Smooth muscle cell (in vitro differentiated cells): Measurements from ENCODE around the gene ACTG1. TPM values are rescaled to one million over a fixed set of nuclear protein-coding genes. Genes with fewer than 3 reads are reported as not detected.

Source experiments
- DNase-seq: peaks from one replicate; lab custom pipeline; 2025; ENCODE audit not compliant: unreplicated experiment; lab: John Stamatoyannopoulos, UW
- H2AFZ ChIP-seq: fragments of 200-600 bp; sonication (generic); 2 replicates; pipeline ENCODE4 v1.6.0; 2016; ENCODE audit warnings: antibody characterized with exemption, low read depth, mild to moderate bottlenecking
- H3F3A ChIP-seq: fragments of 200-600 bp; sonication (generic); 2 replicates; pipeline ENCODE4 v1.6.0; 2017; ENCODE audit warnings: antibody characterized with exemption, low read depth
- H3K27ac ChIP-seq: fragments of 200-600 bp; sonication (generic); 2 replicates; pipeline ENCODE4 v1.5.1; 2016; ENCODE audit warnings: low read depth, mild to moderate bottlenecking
- H3K27me3 ChIP-seq: fragments of 200-600 bp; sonication (generic); 2 replicates; pipeline ENCODE4 v1.6.1; 2016; ENCODE audit warnings: low read depth, mild to moderate bottlenecking
- H3K36me3 ChIP-seq: fragments of 200-600 bp; sonication (generic); 2 replicates; pipeline ENCODE4 v1.5.1; 2016; ENCODE audit warnings: low read depth
- H3K4me1 ChIP-seq: fragments of 200-600 bp; sonication (generic); 2 replicates; pipeline ENCODE4 v1.5.1; 2016; ENCODE audit warnings: low read depth
- H3K4me2 ChIP-seq: fragments of 200-600 bp; sonication (generic); 2 replicates; pipeline ENCODE4 v1.6.0; 2016; ENCODE audit warnings: mild to moderate bottlenecking
- H3K4me3 ChIP-seq: fragments of 200-600 bp; sonication (generic); 2 replicates; pipeline ENCODE4 v1.5.1; 2016; ENCODE audit warnings: mild to moderate bottlenecking
- H3K79me2 ChIP-seq: fragments of 200-600 bp; sonication (generic); 2 replicates; pipeline ENCODE4 v1.6.0; 2016; ENCODE audit warnings: low read depth, mild to moderate bottlenecking
- H3K9ac ChIP-seq: fragments of 200-600 bp; sonication (generic); 2 replicates; pipeline ENCODE4 v1.6.0; 2016; ENCODE audit warnings: low read depth
- H3K9me3 ChIP-seq: fragments of 200-600 bp; sonication (generic); replicated peaks from 2 replicates; pipeline ENCODE4 v1.5.1; 2016; ENCODE audit warnings: low read depth
- H4K20me1 ChIP-seq: fragments of 200-600 bp; sonication (generic); 2 replicates; pipeline ENCODE4 v1.6.0; 2016; ENCODE audit warnings: low read depth
- WGBS: methylation state at CpG from one replicate; pipeline ENCODE4 v1.1.7; 2016; ENCODE audit warnings: low lambda C conversion rate; 5-methylcytosine and 5-hydroxymethylcytosine counted together
- polyA plus RNA-seq: library from polyadenylated mRNA; unstranded; fragments of >200 nt; fragmentation: Nextera tagmentation; extraction: Ambion mirVana; gene quantifications from 2 replicates; pipeline ENCODE4 v1.2.1, GENCODE V29; 2016
- total RNA-seq: library from RNA; depleted of rRNA; stranded (reverse); fragments of >200 nt; gene quantifications from 2 replicates; pipeline ENCODE4 v1.2.3, GENCODE V29; 2014
- TF ChIP-seq, protein P1 (sequence below): fragments of 200-600 bp; sonication (generic); IDR thresholded peaks from 2 replicates; pipeline ENCODE4 v1.5.1; 2017; ENCODE audit warnings: borderline replicate concordance, mild to moderate bottlenecking, antibody characterized with exemption; ENCODE audit not compliant: insufficient read depth, poor library complexity, severe bottlenecking

Gene ACTG1
- total RNA-seq (6,157 and 6,793 TPM in 2 replicates), polyA plus RNA-seq (5,089 and 5,332 TPM in 2 replicates)

DNA sequence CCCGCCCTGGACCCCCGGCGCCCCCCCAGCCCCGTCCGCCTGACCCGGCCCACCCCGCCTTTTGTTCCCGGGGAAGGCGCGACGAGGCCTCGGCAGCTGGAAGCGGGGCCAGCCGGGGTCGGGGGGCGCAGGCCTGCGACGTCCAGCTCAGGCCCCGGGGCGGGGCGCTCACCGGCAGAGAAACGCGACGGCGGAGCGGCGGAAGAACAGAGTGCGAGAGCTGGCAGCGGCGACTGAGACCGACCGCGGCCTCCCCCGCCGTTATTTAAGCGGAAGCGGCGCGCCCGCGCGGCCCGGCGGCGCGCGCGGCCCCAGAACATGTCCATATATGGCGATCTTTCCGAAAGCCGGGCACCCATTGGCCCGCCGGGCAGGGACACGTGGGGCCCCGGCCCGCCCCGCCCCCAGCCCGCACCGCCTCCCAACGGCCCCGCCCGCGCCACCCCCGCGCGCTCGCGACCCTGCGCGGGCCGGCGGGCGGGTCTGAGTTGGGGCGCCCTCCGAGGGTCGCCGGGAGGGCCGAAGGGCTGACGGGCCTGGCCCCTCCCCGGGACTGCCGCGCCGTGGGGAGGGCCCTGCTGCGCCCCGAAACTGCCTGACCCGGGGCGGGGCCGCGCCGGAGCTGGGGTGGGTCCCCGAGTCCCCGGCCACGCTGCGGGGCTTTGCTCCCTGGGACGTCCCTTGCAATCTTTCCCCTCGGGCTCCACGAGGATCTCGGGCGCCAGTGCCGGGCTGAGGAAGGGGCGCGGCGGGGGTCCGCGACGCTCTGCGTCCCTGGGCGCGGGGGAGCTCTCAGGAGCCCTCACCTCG is at the start of gene ACTG1:
TSS of gene ACTG1 (minus strand) at position 238 of the 810 bp plus-strand sequence. CDS start 445 bp downstream, outside the sequence.
- peaks cover 72% of the 10 kb centered on the region for H4K20me1 ChIP-seq
- H3K36me3 ChIP-seq, result peaks cover 3% of the 10 kb centered on the region
- no peak within 1 kb of the TSS for H2AFZ ChIP-seq
- H3K27ac ChIP-seq, result peak within 1 kb of the TSS; percentile 92
- peaks cover 57% of the 10 kb centered on the region for H3F3A ChIP-seq
- H3K4me1 ChIP-seq, result peaks cover 31% of the 10 kb centered on the region
- H3K4me2 ChIP-seq, result peak within 1 kb of the TSS; percentile 99
- no peaks in the 10 kb centered on the region for H3K27me3 ChIP-seq
- under 1% methylated on average over 49 of the region's 111 CpGs for WGBS
- H3K79me2 ChIP-seq, result peaks cover 62% of the 10 kb centered on the region
- H3K9ac ChIP-seq, result peak within 1 kb of the TSS; percentile 75
- peak; percentile 80 for DNase-seq
- TF ChIP-seq, protein P1, sequence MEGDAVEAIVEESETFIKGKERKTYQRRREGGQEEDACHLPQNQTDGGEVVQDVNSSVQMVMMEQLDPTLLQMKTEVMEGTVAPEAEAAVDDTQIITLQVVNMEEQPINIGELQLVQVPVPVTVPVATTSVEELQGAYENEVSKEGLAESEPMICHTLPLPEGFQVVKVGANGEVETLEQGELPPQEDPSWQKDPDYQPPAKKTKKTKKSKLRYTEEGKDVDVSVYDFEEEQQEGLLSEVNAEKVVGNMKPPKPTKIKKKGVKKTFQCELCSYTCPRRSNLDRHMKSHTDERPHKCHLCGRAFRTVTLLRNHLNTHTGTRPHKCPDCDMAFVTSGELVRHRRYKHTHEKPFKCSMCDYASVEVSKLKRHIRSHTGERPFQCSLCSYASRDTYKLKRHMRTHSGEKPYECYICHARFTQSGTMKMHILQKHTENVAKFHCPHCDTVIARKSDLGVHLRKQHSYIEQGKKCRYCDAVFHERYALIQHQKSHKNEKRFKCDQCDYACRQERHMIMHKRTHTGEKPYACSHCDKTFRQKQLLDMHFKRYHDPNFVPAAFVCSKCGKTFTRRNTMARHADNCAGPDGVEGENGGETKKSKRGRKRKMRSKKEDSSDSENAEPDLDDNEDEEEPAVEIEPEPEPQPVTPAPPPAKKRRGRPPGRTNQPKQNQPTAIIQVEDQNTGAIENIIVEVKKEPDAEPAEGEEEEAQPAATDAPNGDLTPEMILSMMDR, result no peak
- H3K4me3 ChIP-seq, result peak within 1 kb of the TSS; percentile 96
- H3K9me3 ChIP-seq, result no peaks in the 10 kb centered on the region

DNA sequence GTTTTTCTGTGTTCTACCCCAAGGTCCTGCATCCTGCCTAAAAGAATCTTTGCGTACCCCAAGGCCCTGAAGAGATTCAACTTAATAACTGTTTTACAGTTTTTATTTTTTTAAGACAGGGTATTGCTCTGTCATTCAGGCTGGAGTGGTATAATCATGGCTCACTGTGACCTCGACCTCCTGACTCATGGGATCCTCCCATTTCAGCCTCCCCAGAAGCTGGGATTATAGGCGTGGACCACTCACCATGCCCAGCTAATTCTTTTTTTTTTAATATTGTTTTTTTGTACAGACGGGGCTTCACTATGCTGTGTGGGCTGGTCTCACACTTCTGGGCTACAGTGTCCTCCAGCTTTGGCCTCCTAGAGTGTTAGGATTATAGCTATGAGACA is 48.9 kb upstream of the ACTG1 start:
- TF ChIP-seq, protein P1, result no peak
- H3K4me1 ChIP-seq, result peaks cover 6% of the 10 kb centered on the region
- no peak overlapping the region for H3K9ac ChIP-seq
- H3K27ac ChIP-seq, result peak overlapping the region; percentile 26
- peaks cover 10% of the 10 kb centered on the region for H4K20me1 ChIP-seq
- peaks cover 13% of the 10 kb centered on the region for H3K79me2 ChIP-seq
- WGBS, result 91% methylated on average over 4 of the region's 4 CpGs
- no peak overlapping the region for H3K4me3 ChIP-seq
- no peaks in the 10 kb centered on the region for H3K36me3 ChIP-seq
- no peak overlapping the region for H3K4me2 ChIP-seq
- no peak for DNase-seq
- peaks cover 36% of the 10 kb centered on the region for H3F3A ChIP-seq
- no peak overlapping the region for H2AFZ ChIP-seq
- no peaks in the 10 kb centered on the region for H3K27me3 ChIP-seq
- no peaks in the 10 kb centered on the region for H3K9me3 ChIP-seq

DNA sequence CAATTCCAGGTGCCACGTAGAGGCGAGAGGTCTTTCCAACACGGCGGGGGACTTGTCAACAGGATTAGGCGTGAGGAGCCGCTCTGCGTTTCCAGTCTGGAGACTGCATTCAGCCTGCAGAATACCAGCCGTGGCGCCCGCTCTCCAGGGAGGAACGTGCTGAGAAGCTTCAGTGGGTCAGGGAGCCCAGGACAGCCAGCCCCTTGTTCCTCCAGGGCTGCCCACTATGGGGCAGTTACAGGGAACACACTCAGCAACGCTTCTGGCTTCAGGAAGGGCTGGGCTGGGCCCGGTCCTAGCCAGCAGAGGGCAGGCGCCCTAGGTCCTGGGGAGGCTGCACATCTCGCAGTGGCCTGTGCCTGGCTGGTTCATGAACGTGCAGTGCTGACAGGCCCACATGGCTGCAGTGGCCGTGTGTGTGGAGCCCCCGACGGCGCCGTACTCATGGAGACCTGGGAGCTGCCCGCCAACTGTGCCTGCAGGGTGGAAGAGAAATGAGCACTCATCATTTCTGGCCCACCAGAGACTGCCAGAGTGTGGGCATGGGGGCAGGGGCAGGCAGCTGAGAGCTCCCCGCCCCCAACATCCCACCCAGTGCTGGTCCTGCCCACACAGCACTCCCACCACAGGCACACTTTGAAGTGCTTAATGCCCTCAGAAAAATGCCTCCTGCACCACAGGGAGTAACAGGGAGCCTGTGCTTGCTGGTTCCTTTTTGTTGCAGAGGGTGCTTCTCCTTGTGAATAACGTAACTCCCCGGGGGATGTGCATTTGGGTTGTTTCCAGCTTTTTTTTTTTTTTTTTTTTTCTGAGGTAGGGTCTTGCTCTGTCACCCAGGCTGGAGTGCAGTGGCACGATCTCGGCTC is 46.6 kb upstream of the ACTG1 start:
- Histone ChIP-seq H3K4me1 (no peaks in the 10 kb centered on the region), H3K27ac (no peak overlapping the region), H3K36me3 (no peaks in the 10 kb centered on the region), H3K9me3 (no peaks in the 10 kb centered on the region), H3K79me2 (peaks cover 13% of the 10 kb centered on the region), H4K20me1 (peaks cover 12% of the 10 kb centered on the region), H3K4me2 (no peak overlapping the region), H3K27me3 (no peaks in the 10 kb centered on the region), H3K4me3 (no peak overlapping the region), H3F3A (peaks cover 27% of the 10 kb centered on the region), H3K9ac (no peak overlapping the region), H2AFZ (no peak overlapping the region)
- WGBS, result 87% methylated on average over 27 of the region's 27 CpGs
- DNase-seq, result no peak
- TF ChIP-seq, protein P1, result no peak
